HepG2 (cell line): Measurements from ENCODE around the gene WNT7B. TPM values are rescaled to one million over a fixed set of nuclear protein-coding genes. Genes with fewer than 3 reads are reported as not detected.

Experiments
- ATAC-seq: fragments of 200-7000 bp; cut with Tn5 transposase; 3 replicates; pipeline ENCODE4 v1.9.1; 2020; ENCODE audit warnings: mild to moderate bottlenecking, moderate library complexity
- BruUV-seq: library from RNA; stranded (reverse); fragments of 400-500 nt; replicated peaks from 2 replicates; lab custom pipeline; 2021; lab: Mats Ljungman, UMichigan
- CTCF ChIA-PET: fragments of 300-600 bp; formaldehyde crosslinking; extraction: SDS; loops from one replicate; lab custom pipeline; 2021; ENCODE audit warnings: low total read pairs, inconsistent platforms, low intra/inter-chr PET ratio; lab: Yijun Ruan, JAX
- POLR2A ChIA-PET: fragments of 350-600 bp; sonication (Branson Sonifier 250); formaldehyde crosslinking; loops from one replicate; lab custom pipeline; 2020; ENCODE audit warnings: antibody characterized with exemption, inconsistent platforms; lab: Yijun Ruan, JAX
- DNase-seq: peaks from one replicate; pipeline ENCODE4 v3.0.0-alpha.2; 2015; ENCODE audit warnings: low spot score
- FAIRE-seq: peaks from 3 replicates; lab custom pipeline; 2011; peaks lifted over from hg19 to GRCh38; lab: Jason Lieb, UNC
- H2AFZ ChIP-seq: one replicate; pipeline ENCODE4 v1.6.1; 2011; ENCODE audit warnings: low read length, inconsistent platforms
- H3K27ac ChIP-seq: fragments of 300-600 bp; 3 replicates; pipeline ENCODE4 v1.8.0; 2011; ENCODE audit warnings: mixed run types, mild to moderate bottlenecking, mixed read lengths, low read length, inconsistent platforms; ENCODE audit not compliant: insufficient read depth; ENCODE audit errors: extremely low read length
- H3K27me3 ChIP-seq, 2 experiments: fragments of 200-600 bp in 1 of 2; 2 replicates in 1 of 2; 3 replicates in 1 of 2; pipeline versions ENCODE4 v1.6.0 to v1.8.0; 2011; ENCODE audit warnings: low read length in 2 of 2, mild to moderate bottlenecking in 2 of 2, moderate library complexity in 2 of 2, inconsistent platforms in 1 of 2; ENCODE audit not compliant: insufficient read depth in 2 of 2, control insufficient read depth in 1 of 2
- H3K36me3 ChIP-seq, 2 experiments: fragments of 200-600 bp in 1 of 2; replicated peaks in 1 of 2; 2 replicates in 1 of 2; 3 replicates in 1 of 2; pipeline versions ENCODE4 v1.5.1 to v1.8.0; 2011; ENCODE audit warnings: low read length in 2 of 2, inconsistent platforms in 1 of 2; ENCODE audit not compliant: insufficient read depth in 2 of 2, control insufficient read depth in 1 of 2
- H3K4me1 ChIP-seq: 2 replicates; pipeline ENCODE4 v1.5.1; 2012; ENCODE audit warnings: low read length, inconsistent platforms; ENCODE audit not compliant: insufficient read depth
- H3K4me2 ChIP-seq: 2 replicates; pipeline ENCODE4 v1.6.0; 2011; ENCODE audit warnings: low read depth, low read length, inconsistent platforms
- H3K4me3 ChIP-seq, 3 experiments: fragments of 200-600 bp in 1 of 3; sonication (generic), shearing (Covaris generic) in 1 of 3; replicated peaks in 1 of 3; 2 replicates each; pipeline ENCODE4 v1.5.1; 2011 to 2016; ENCODE audit warnings: low read length in 3 of 3, inconsistent platforms in 2 of 3, low read depth in 2 of 3, mild to moderate bottlenecking in 2 of 3, control low read depth in 1 of 3, mixed read lengths in 1 of 3; ENCODE audit not compliant: insufficient read depth in 1 of 3
- H3K79me2 ChIP-seq: one replicate; pipeline ENCODE4 v1.6.1; 2011; ENCODE audit warnings: low read length, inconsistent platforms; ENCODE audit not compliant: insufficient read depth
- H3K9ac ChIP-seq: 2 replicates; pipeline ENCODE4 v1.6.0; 2011; ENCODE audit warnings: mild to moderate bottlenecking, low read depth, low read length, inconsistent platforms; ENCODE audit not compliant: insufficient read depth
- H3K9me3 ChIP-seq: 2 replicates; pipeline ENCODE4 v1.5.1; 2012; ENCODE audit warnings: mild to moderate bottlenecking, low read length
- H4K20me1 ChIP-seq: 2 replicates; pipeline ENCODE4 v1.6.0; 2011; ENCODE audit warnings: inconsistent platforms, mild to moderate bottlenecking, low read length, moderate library complexity; ENCODE audit not compliant: insufficient read depth
- CREB1 ChIP-seq, 2 experiments: fragments of 450-650 bp in 1 of 2; IDR thresholded peaks; 2 replicates each; pipeline ENCODE4 v1.6.1; 2016 to 2017; ENCODE audit warnings: control low read depth in 1 of 2, mild to moderate bottlenecking in 1 of 2, missing compliant biosample characterization in 1 of 2, missing genetic modification characterization in 1 of 2
- GATA4 ChIP-seq: sonication (generic); IDR thresholded peaks from 2 replicates; pipeline ENCODE4 v1.6.1; 2016; ENCODE audit warnings: antibody characterized with exemption, low read depth, borderline replicate concordance
- MYPOP ChIP-seq: sonication (generic); formaldehyde crosslinking; IDR thresholded peaks from 2 replicates; pipeline ENCODE4 v1.8.1; 2023; ENCODE audit warnings: mild to moderate bottlenecking, moderate library complexity, missing genetic modification reagents
- NR1H2 ChIP-seq: sonication (generic); formaldehyde crosslinking; IDR thresholded peaks from 2 replicates; pipeline ENCODE4 v1.8.1; 2022; ENCODE audit warnings: low read depth, missing genetic modification reagents, borderline replicate concordance
- NR2C2 ChIP-seq: sonication (generic); formaldehyde crosslinking; IDR thresholded peaks from 2 replicates; pipeline ENCODE4 v1.4.0; 2020; ENCODE audit warnings: missing genetic modification reagents, mild to moderate bottlenecking, moderate library complexity, borderline replicate concordance
- NR2F2 ChIP-seq: IDR thresholded peaks from 2 replicates; pipeline ENCODE4 v1.6.1; 2012; ENCODE audit warnings: low read depth, inconsistent platforms, borderline replicate concordance
- PBX2 ChIP-seq: IDR thresholded peaks from 2 replicates; pipeline ENCODE4 v1.6.1; 2016; ENCODE audit warnings: control low read depth
- PLSCR1 ChIP-seq: sonication (generic); formaldehyde crosslinking; IDR thresholded peaks from 2 replicates; pipeline ENCODE4 v1.5.0; 2020; ENCODE audit warnings: missing genetic modification reagents, mild to moderate bottlenecking, borderline replicate concordance
- RARA ChIP-seq: IDR thresholded peaks from 2 replicates; pipeline ENCODE4 v1.6.1; 2016; ENCODE audit warnings: missing genetic modification reagents, missing compliant biosample characterization
- SMAD3 ChIP-seq: sonication (generic); formaldehyde crosslinking; IDR thresholded peaks from 2 replicates; pipeline ENCODE4 v1.4.0; 2020; ENCODE audit warnings: missing genetic modification reagents
- TEAD3 ChIP-seq: optimal IDR thresholded peaks from 2 replicates; pipeline ENCODE3; 2016; ENCODE audit warnings: borderline replicate concordance
- THAP8 ChIP-seq: sonication (generic); formaldehyde crosslinking; IDR thresholded peaks from 2 replicates; pipeline ENCODE4 v1.5.1; 2020; ENCODE audit warnings: missing genetic modification reagents, mild to moderate bottlenecking, borderline replicate concordance
- TRAFD1 ChIP-seq: sonication (generic); formaldehyde crosslinking; IDR thresholded peaks from 2 replicates; pipeline ENCODE4 v1.5.1; 2020; ENCODE audit warnings: missing genetic modification reagents, mild to moderate bottlenecking, borderline replicate concordance
- ZNF850 ChIP-seq: sonication (generic); formaldehyde crosslinking; conservative IDR thresholded peaks from 2 replicates; pipeline ENCODE4 v1.9.0; 2021; ENCODE audit warnings: mild to moderate bottlenecking, missing genetic modification reagents
- WGBS: methylation state at CpG from one replicate; pipeline ENCODE4 v1.1.6; 2017; ENCODE audit warnings: low lambda C conversion rate; 5-methylcytosine and 5-hydroxymethylcytosine counted together
- in situ Hi-C: cut with HindIII; loops from 2 replicates; pipeline ENCODE4 v1.10.0; 2017; ENCODE audit warnings: low pct_unique_long_range_greater_than_20kb; ENCODE audit not compliant: extremely low pct_ligation_motif_present
- intact Hi-C: fragments of 100-400 bp; cut with micrococcal nuclease; formaldehyde crosslinking; loops from one replicate; pipeline ENCODE4 v1.10.0; 2022; ENCODE audit not compliant: unreplicated experiment
- polyA plus RNA-seq, 8 experiments: library from polyadenylated mRNA; depleted of rRNA in 3 of 8; stranded (reverse) in 7 of 8; unstranded in 1 of 8; fragments of >200 nt; fragmentation: Illumina TruSeq in 4 of 8; extraction: Trizol in 4 of 8; gene quantifications; 2 replicates each; pipeline versions ENCODE4 v1.2.1 to v1.2.3, GENCODE V29; 2011 to 2016; ENCODE audit warnings: low read depth in 4 of 8, missing spikeins in 1 of 8, mixed read lengths in 1 of 8; ENCODE audit not compliant: insufficient read depth in 1 of 8
- total RNA-seq, 5 experiments: library from RNA; depleted of rRNA; stranded (reverse); fragments of >200 nt; fragmentation: Illumina TruSeq; extraction: Trizol; gene quantifications; 2 replicates each; pipeline ENCODE4 v1.2.3, GENCODE V29; 2016; ENCODE audit warnings: low read depth in 1 of 5

The WNT7B gene
- total and polyA plus RNA-seq, 2 of the 13 experiments (the other 11 are each of a cell fraction or from before 2014, with no cell fraction given), result 0.09 TPM; not detected in 1

GRCh38 chr22:45903355-45904135 is 73.4 kb downstream of the WNT7B start:
- peak overlapping the region; percentile 55 for H3K4me2 ChIP-seq
- H3K4me1 ChIP-seq, result peaks cover 14% of the 10 kb centered on the region
- in situ Hi-C loops (no loop called here), intact Hi-C loops (no loop called here)
- DNase-seq (no peak), ATAC-seq (peak; percentile 60), FAIRE-seq (no peak)
- no TSS peak for BruUV-seq
- no peaks in the 10 kb centered on the region for H4K20me1 ChIP-seq
- POLR2A ChIA-PET, result interaction anchor here (0.6 kb wide), 1 partner anchor 9 kb away, joined by 3 read pairs; no protein-coding TSS in a partner anchor
- no peaks in the 10 kb centered on the region for H3K9me3 ChIP-seq
- no peak overlapping the region for H3K9ac ChIP-seq
- peaks cover 19 to 78% of the 10 kb centered on the region in 2 experiments for H3K27me3 ChIP-seq
- H3K36me3 ChIP-seq, result no peaks in the 10 kb centered on the region
- H3K4me3 ChIP-seq, result peak overlapping the region in 1 of 3 experiments; percentile 28; a peak in 2 of 6 replicates
- 12% methylated on average over 12 of the region's 28 CpGs for WGBS
- H3K27ac ChIP-seq, result no peak overlapping the region
- H2AFZ ChIP-seq, result no peak overlapping the region
- no peaks in the 10 kb centered on the region for H3K79me2 ChIP-seq
- CTCF ChIA-PET, result no interaction called here
- no peak for TF ChIP-seq PLSCR1
- TF ChIP-seq TRAFD1, result no peak
- no peak for TF ChIP-seq TEAD3 (CRISPR knock-in tag)
- TF ChIP-seq ZNF850, result no peak
- TF ChIP-seq RARA (CRISPR knock-in tag), result peak; percentile 39; the same call in 1 of the 2 replicates
- TF ChIP-seq CREB1 (IDR thresholded peaks at IDR 0.05), result 0 out of 2 replicates have a peak, but pooled peaks have one; percentile 5
- no peak for TF ChIP-seq CREB1 (CRISPR knock-in tag; IDR thresholded peaks at IDR 0.05)
- TF ChIP-seq THAP8 (CRISPR knock-in tag), result no peak
- TF ChIP-seq MYPOP (CRISPR knock-in tag), result no peak
- 0 out of 2 replicates have a peak, but pooled peaks have one; percentile 17 for TF ChIP-seq NR2F2
- TF ChIP-seq NR1H2 (CRISPR knock-in tag), result no peak
- TF ChIP-seq PBX2 (CRISPR knock-in tag), result no peak
- no peak for TF ChIP-seq SMAD3 (CRISPR knock-in tag)
- TF ChIP-seq NR2C2, result no peak
- TF ChIP-seq GATA4, result no peak
